K562 (cell line): ENCODE results near the gene SNRPD2. TPM values are rescaled to one million over a fixed set of nuclear protein-coding genes. Genes with fewer than 3 reads are reported as not detected.

Experiments used
- ATF1 ChIP-seq, 2 experiments: fragments of 450-650 bp in 1 of 2; IDR thresholded peaks; 2 replicates each; pipeline ENCODE4 v1.6.1; 2016; ENCODE audit warnings: missing compliant biosample characterization in 1 of 2, missing genetic modification characterization in 1 of 2
- CREB1 ChIP-seq, 2 experiments: sonication (generic) in 1 of 2; formaldehyde crosslinking in 1 of 2; IDR thresholded peaks; 2 replicates each; pipeline versions ENCODE4 v1.6.1 to v1.8.0; 2012 to 2022; ENCODE audit warnings: inconsistent platforms in 1 of 2, mild to moderate bottlenecking in 1 of 2, missing genetic modification reagents in 1 of 2, moderate library complexity in 1 of 2
- FIP1L1 ChIP-seq: fragments of 200-400 bp; formaldehyde crosslinking; IDR thresholded peaks from 2 replicates; pipeline ENCODE4 v1.6.1; 2018; ENCODE audit warnings: mild to moderate bottlenecking, low read depth, low read length; ENCODE audit not compliant: poor library complexity, severe bottlenecking
- HDAC2 ChIP-seq: fragments of 450-650 bp; IDR thresholded peaks from 2 replicates; pipeline ENCODE4 v1.6.1; 2016; ENCODE audit warnings: mild to moderate bottlenecking
- HOXB6 ChIP-seq: fragments of 250-450 bp; sonication (Bioruptor Pico); IDR thresholded peaks from 2 replicates; pipeline ENCODE4 v1.5.1; 2022; ENCODE audit warnings: mild to moderate bottlenecking, borderline replicate concordance
- HSF4 ChIP-seq: fragments of 250-450 bp; sonication (Bioruptor Pico); IDR thresholded peaks from 2 replicates; pipeline ENCODE4 v2.1.2; 2022; ENCODE audit warnings: mild to moderate bottlenecking, moderate library complexity, borderline replicate concordance
- KDM1A ChIP-seq, 2 experiments: fragments of 450-650 bp; IDR thresholded peaks; 2 replicates each; pipeline ENCODE4 v1.6.1; 2016; ENCODE audit warnings: mild to moderate bottlenecking in 2 of 2
- KHSRP ChIP-seq: fragments of 450-650 bp; IDR thresholded peaks from 2 replicates; pipeline ENCODE4 v1.6.1; 2017
- STAT5A ChIP-seq: IDR thresholded peaks from 2 replicates; pipeline ENCODE4 v1.6.1; 2012; ENCODE audit warnings: low read length, inconsistent platforms, borderline replicate concordance
- ZNF263 ChIP-seq: sonication (generic); formaldehyde crosslinking; IDR thresholded peaks from 2 replicates; pipeline ENCODE4 v1.8.0; 2022; ENCODE audit warnings: mild to moderate bottlenecking, missing genetic modification reagents, borderline replicate concordance
- ZNF695 ChIP-seq: fragments of 450-650 bp; formaldehyde crosslinking; IDR thresholded peaks from 2 replicates; pipeline ENCODE4 v1.4.0; 2020; ENCODE audit warnings: mild to moderate bottlenecking, moderate library complexity
- polyA plus RNA-seq, 8 experiments: library from polyadenylated mRNA; depleted of rRNA in 4 of 8; stranded (reverse) in 5 of 8; unstranded in 3 of 8; fragments of >200 nt; fragmentation: Nextera tagmentation in 2 of 8; fragmentation: Illumina TruSeq in 1 of 8; extraction: Ambion mirVana in 2 of 8; extraction: Trizol in 1 of 8; gene quantifications; 2 replicates each; pipeline versions ENCODE4 v1.2.1 to v1.2.3, GENCODE V29; 2011 to 2014; ENCODE audit warnings: inconsistent platforms in 1 of 8, missing spikeins in 1 of 8
- total RNA-seq, 7 experiments: library from RNA; depleted of rRNA in 6 of 7; stranded (reverse); fragments of >200 nt in 6 of 7; fragmentation: Illumina TruSeq in 2 of 7; extraction: Trizol in 2 of 7; gene quantifications; 2 replicates each; pipeline versions ENCODE4 v1.2.1 to v1.2.3, GENCODE V29; 2011 to 2021; ENCODE audit warnings: low replicate concordance in 1 of 7
- TF ChIP-seq, protein P1 (sequence below), 2 experiments: IDR thresholded peaks in 1 of 2; conservative IDR thresholded peaks in 1 of 2; 2 replicates each; pipeline ENCODE4 v1.6.1; 2016; ENCODE audit warnings: low read depth in 2 of 2, mild to moderate bottlenecking in 1 of 2, missing compliant biosample characterization in 1 of 2, missing genetic modification characterization in 1 of 2, moderate library complexity in 1 of 2
- TF ChIP-seq, protein P2 (sequence below), 2 experiments: fragments of 450-650 bp; IDR thresholded peaks; 2 replicates each; pipeline ENCODE4 v1.6.1; 2018; ENCODE audit warnings: mild to moderate bottlenecking in 2 of 2, low read depth in 1 of 2; ENCODE audit not compliant: partially characterized antibody in 2 of 2

The SNRPD2 gene
- total and polyA plus RNA-seq, 9 of the 15 experiments (the other 6 are each of a cell fraction or from before 2014, with no cell fraction given): 728 to 4,411 (median 1,029) TPM

DNA sequence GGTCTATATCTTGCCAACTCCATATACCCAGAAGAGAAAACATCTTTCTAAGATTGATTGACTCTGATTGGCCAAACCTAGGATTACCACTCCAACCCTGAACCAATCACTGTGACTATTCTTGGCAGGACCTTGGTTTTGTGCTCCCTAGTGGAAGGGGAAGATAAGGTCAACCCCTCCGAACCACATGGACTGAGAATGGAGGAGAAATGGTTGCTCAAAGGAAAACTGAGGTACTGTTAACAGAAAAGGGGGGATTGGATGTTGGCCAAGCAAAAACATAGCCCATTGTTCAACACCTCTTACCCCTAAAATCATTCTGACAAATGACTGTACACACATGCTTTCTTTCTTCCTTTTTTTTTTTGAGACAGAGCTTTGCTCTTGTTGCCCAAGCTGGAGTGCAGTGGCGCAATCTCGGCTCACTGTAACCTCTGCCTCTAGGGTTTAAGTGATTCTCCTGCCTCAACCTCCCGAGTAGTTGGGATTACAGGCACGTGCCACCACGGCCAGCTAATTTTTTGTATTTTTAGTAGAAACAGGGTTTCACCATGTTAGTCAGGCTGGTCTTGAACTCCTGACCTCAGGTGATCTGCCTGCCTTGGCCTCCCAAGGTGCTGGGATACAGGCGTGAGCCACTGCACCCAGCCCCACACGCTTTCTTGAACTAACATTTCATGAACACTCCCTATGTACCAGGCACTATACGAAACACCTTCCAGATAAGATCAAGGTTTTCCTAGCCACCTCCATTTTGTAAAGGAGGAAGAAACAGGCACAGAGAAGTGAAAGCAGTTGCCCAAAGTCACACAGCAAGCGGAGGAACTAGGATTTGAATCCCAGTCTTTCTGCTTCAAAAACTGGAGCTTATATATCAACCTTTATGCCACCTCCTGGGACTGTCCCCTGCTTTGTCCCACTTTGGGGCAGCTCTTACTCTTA lies 48.0 kb upstream of the SNRPD2 start (continued):
- TF ChIP-seq, protein P1, sequence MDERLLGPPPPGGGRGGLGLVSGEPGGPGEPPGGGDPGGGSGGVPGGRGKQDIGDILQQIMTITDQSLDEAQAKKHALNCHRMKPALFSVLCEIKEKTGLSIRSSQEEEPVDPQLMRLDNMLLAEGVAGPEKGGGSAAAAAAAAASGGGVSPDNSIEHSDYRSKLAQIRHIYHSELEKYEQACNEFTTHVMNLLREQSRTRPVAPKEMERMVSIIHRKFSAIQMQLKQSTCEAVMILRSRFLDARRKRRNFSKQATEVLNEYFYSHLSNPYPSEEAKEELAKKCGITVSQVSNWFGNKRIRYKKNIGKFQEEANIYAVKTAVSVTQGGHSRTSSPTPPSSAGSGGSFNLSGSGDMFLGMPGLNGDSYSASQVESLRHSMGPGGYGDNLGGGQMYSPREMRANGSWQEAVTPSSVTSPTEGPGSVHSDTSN (CRISPR knock-in tag; IDR thresholded peaks at IDR 0.05; ENCODE audit: low read depth): no peak
- TF ChIP-seq, protein P1 (tag; conservative IDR thresholded peaks at IDR 0.05; ENCODE audit: low read depth): 0 out of 2 replicates have a peak, but pooled peaks have one; percentile 25
- TF ChIP-seq STAT5A (no peak), ATF1 (CRISPR knock-in tag; IDR thresholded peaks at IDR 0.05) (no peak), ATF1 (tag; IDR thresholded peaks at IDR 0.05) (peak; percentile 70), HSF4 (CRISPR knock-in tag) (0 out of 2 replicates have a peak, but pooled peaks have one; percentile 17), HDAC2 (peak; percentile 43), ZNF263 (CRISPR knock-in tag) (no peak), FIP1L1 (no peak), HOXB6 (CRISPR knock-in tag) (no peak), KDM1A (IDR thresholded peaks at IDR 0.05) (peak; percentile 66 to 83), CREB1 (IDR thresholded peaks at IDR 0.05) (no peak), CREB1 (CRISPR knock-in tag; IDR thresholded peaks at IDR 0.05) (0 out of 2 replicates have a peak, but pooled peaks have one; percentile 21), ZNF695 (CRISPR knock-in tag) (no peak), KHSRP (0 out of 2 replicates have a peak, but pooled peaks have one; percentile 6)
- TF ChIP-seq, protein P2, sequence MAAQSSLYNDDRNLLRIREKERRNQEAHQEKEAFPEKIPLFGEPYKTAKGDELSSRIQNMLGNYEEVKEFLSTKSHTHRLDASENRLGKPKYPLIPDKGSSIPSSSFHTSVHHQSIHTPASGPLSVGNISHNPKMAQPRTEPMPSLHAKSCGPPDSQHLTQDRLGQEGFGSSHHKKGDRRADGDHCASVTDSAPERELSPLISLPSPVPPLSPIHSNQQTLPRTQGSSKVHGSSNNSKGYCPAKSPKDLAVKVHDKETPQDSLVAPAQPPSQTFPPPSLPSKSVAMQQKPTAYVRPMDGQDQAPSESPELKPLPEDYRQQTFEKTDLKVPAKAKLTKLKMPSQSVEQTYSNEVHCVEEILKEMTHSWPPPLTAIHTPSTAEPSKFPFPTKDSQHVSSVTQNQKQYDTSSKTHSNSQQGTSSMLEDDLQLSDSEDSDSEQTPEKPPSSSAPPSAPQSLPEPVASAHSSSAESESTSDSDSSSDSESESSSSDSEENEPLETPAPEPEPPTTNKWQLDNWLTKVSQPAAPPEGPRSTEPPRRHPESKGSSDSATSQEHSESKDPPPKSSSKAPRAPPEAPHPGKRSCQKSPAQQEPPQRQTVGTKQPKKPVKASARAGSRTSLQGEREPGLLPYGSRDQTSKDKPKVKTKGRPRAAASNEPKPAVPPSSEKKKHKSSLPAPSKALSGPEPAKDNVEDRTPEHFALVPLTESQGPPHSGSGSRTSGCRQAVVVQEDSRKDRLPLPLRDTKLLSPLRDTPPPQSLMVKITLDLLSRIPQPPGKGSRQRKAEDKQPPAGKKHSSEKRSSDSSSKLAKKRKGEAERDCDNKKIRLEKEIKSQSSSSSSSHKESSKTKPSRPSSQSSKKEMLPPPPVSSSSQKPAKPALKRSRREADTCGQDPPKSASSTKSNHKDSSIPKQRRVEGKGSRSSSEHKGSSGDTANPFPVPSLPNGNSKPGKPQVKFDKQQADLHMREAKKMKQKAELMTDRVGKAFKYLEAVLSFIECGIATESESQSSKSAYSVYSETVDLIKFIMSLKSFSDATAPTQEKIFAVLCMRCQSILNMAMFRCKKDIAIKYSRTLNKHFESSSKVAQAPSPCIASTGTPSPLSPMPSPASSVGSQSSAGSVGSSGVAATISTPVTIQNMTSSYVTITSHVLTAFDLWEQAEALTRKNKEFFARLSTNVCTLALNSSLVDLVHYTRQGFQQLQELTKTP (IDR thresholded peaks at IDR 0.05; ENCODE audit: low read depth in 1 of 2, partially characterized antibody in 2 of 2): no peak
